ENCODE measurements around the gene PLIN5.

The PLIN5 gene

GRCh38 chr19:4494691-4495064, 40.3 kb downstream of the PLIN5 start:
- no peak overlapping the region for H3K27ac Mint-ChIP-seq
- DNase-seq = no peak
- no peak for ATAC-seq (replicated peaks)
- peaks cover 27 to 37% of the 10 kb centered on the region in 2 donors for H3K36me3 Mint-ChIP-seq
- H3K9me3 Mint-ChIP-seq = no peaks in the 10 kb centered on the region
- H3K4me1 Mint-ChIP-seq = no peaks in the 10 kb centered on the region
- H3K27me3 Mint-ChIP-seq = no peaks in the 10 kb centered on the region
- H3K4me3 Mint-ChIP-seq = no peak overlapping the region

- no peaks in the 10 kb centered on the region for H3K4me1 Mint-ChIP-seq
- H3K4me3 Mint-ChIP-seq = no peak overlapping the region
- H3K27me3 Mint-ChIP-seq = no peaks in the 10 kb centered on the region
- ATAC-seq (replicated peaks) = no peak
- no peak for DNase-seq
- H3K36me3 Mint-ChIP-seq = peaks cover 29 to 32% of the 10 kb centered on the region in 2 donors
- no peak overlapping the region for H3K27ac Mint-ChIP-seq
- no peaks in the 10 kb centered on the region for H3K9me3 Mint-ChIP-seq
Measured at GRCh38 chr19:4493929-4494690, 40.9 kb downstream of the PLIN5 start.

- ATAC-seq (replicated peaks) (peak in 1 of 2 donors; percentile 51), DNase-seq (no peak)
- Mint-ChIP-seq H3K36me3 (peaks cover 27 to 35% of the 10 kb centered on the region in 2 donors), H3K4me3 (no peak overlapping the region), H3K27ac (no peak overlapping the region), H3K4me1 (no peaks in the 10 kb centered on the region), H3K9me3 (no peaks in the 10 kb centered on the region), H3K27me3 (no peaks in the 10 kb centered on the region)
Measured at GRCh38 chr19:4493104-4493928, 41.7 kb downstream of the PLIN5 start.

- Mint-ChIP-seq H3K4me3 (no peak overlapping the region), H3K27me3 (no peaks in the 10 kb centered on the region), H3K36me3 (peaks cover 23 to 29% of the 10 kb centered on the region in 2 donors), H3K27ac (no peak overlapping the region), H3K9me3 (no peaks in the 10 kb centered on the region), H3K4me1 (no peaks in the 10 kb centered on the region)
- no peak for DNase-seq
- no peak for ATAC-seq (replicated peaks)
Measured at GRCh38 chr19:4492337-4493103, 42.5 kb downstream of the PLIN5 start.

GRCh38 chr19:4491446-4491845, 43.6 kb downstream of the PLIN5 start:
- H3K4me3 Mint-ChIP-seq = no peak overlapping the region
- no peaks in the 10 kb centered on the region for H3K9me3 Mint-ChIP-seq
- no peak overlapping the region for H3K27ac Mint-ChIP-seq
- H3K36me3 Mint-ChIP-seq = peaks cover 29 to 37% of the 10 kb centered on the region in 2 donors
- no peaks in the 10 kb centered on the region for H3K27me3 Mint-ChIP-seq
- H3K4me1 Mint-ChIP-seq = no peaks in the 10 kb centered on the region
- DNase-seq (no peak), ATAC-seq (replicated peaks) (no peak)

- H3K27me3 Mint-ChIP-seq = no peaks in the 10 kb centered on the region
- ATAC-seq (replicated peaks) (no peak), DNase-seq (no peak)
- no peaks in the 10 kb centered on the region for H3K9me3 Mint-ChIP-seq
- no peak overlapping the region for H3K27ac Mint-ChIP-seq
- H3K4me1 Mint-ChIP-seq = no peaks in the 10 kb centered on the region
- peaks cover 33 to 34% of the 10 kb centered on the region in 2 donors for H3K36me3 Mint-ChIP-seq
- H3K4me3 Mint-ChIP-seq = no peak overlapping the region
Measured at GRCh38 chr19:4488496-4488895, 46.5 kb downstream of the PLIN5 start.

- peak overlapping the region; percentile 82 for H3K27ac Mint-ChIP-seq
- peaks cover 35 to 37% of the 10 kb centered on the region in 2 donors for H3K36me3 Mint-ChIP-seq
- no peak overlapping the region for H3K4me3 Mint-ChIP-seq
- H3K4me1 Mint-ChIP-seq = no peaks in the 10 kb centered on the region
- DNase-seq = no peak
- no peaks in the 10 kb centered on the region for H3K27me3 Mint-ChIP-seq
- H3K9me3 Mint-ChIP-seq = no peaks in the 10 kb centered on the region
- no peak for ATAC-seq (replicated peaks)
Measured at GRCh38 chr19:4487572-4487971, 47.5 kb downstream of the PLIN5 start.

- no peaks in the 10 kb centered on the region for H3K4me1 Mint-ChIP-seq
- DNase-seq (no peak), ATAC-seq (replicated peaks) (no peak)
- H3K27me3 Mint-ChIP-seq = no peaks in the 10 kb centered on the region
- no peak overlapping the region for H3K4me3 Mint-ChIP-seq
- peaks cover 24 to 25% of the 10 kb centered on the region in 2 donors for H3K36me3 Mint-ChIP-seq
- no peak overlapping the region for H3K27ac Mint-ChIP-seq
- no peaks in the 10 kb centered on the region for H3K9me3 Mint-ChIP-seq
Measured at GRCh38 chr19:4483385-4483784, 51.6 kb downstream of the PLIN5 start.

- Mint-ChIP-seq H3K9me3 (no peaks in the 10 kb centered on the region), H3K4me3 (no peak overlapping the region), H3K4me1 (no peaks in the 10 kb centered on the region), H3K27me3 (no peaks in the 10 kb centered on the region), H3K36me3 (peaks cover 24 to 30% of the 10 kb centered on the region in 2 donors), H3K27ac (no peak overlapping the region)
- ATAC-seq (replicated peaks) = no peak
- no peak for DNase-seq
Measured at GRCh38 chr19:4482721-4483364, 52.2 kb downstream of the PLIN5 start.

- Mint-ChIP-seq H3K4me1 (peaks cover 19 to 22% of the 10 kb centered on the region in 2 donors), H3K36me3 (peaks cover 7 to 19% of the 10 kb centered on the region in 2 donors), H3K27me3 (no peaks in the 10 kb centered on the region), H3K27ac (no peak overlapping the region), H3K9me3 (no peaks in the 10 kb centered on the region), H3K4me3 (no peak overlapping the region)
- no peak for ATAC-seq (replicated peaks)
- no peak for DNase-seq
Measured at GRCh38 chr19:4477034-4477801, 57.8 kb downstream of the PLIN5 start.

GRCh38 chr19:4474514-4475022, 60.5 kb downstream of the PLIN5 start:
- Mint-ChIP-seq H3K4me3 (peak overlapping the region in 1 of 2 donors; percentile 89), H3K36me3 (peaks cover 5 to 19% of the 10 kb centered on the region in 2 donors), H3K27ac (peak overlapping the region; percentile 91), H3K9me3 (no peaks in the 10 kb centered on the region), H3K4me1 (peaks cover 19 to 22% of the 10 kb centered on the region in 2 donors), H3K27me3 (no peaks in the 10 kb centered on the region)
- ATAC-seq (replicated peaks) (no peak), DNase-seq (no peak)

GRCh38 chr19:4473763-4474513, 61.1 kb downstream of the PLIN5 start:
- H3K27ac Mint-ChIP-seq = peak overlapping the region; percentile 91
- H3K4me1 Mint-ChIP-seq = peaks cover 19 to 22% of the 10 kb centered on the region in 2 donors
- ATAC-seq (replicated peaks) = no peak
- no peaks in the 10 kb centered on the region for H3K27me3 Mint-ChIP-seq
- DNase-seq = no peak
- H3K4me3 Mint-ChIP-seq = peak overlapping the region in 1 of 2 donors; percentile 89
- no peaks in the 10 kb centered on the region for H3K9me3 Mint-ChIP-seq
- H3K36me3 Mint-ChIP-seq = peaks cover 5 to 19% of the 10 kb centered on the region in 2 donors

Measured in stimulated activated naive B cell treated with anti-CD40 and anti-IgM and Interleukin-4, amounts not matched to agents 10 μg/mL and 1 μg/mL and 100 μg/mL, for 72 hours (primary cell).